Measurements from ENCODE around the gene CCBE1.
"Not testable (repeated sequence)": the region's sequence is repeated elsewhere in the genome, so short reads cannot be mapped to it uniquely, and the experiment has no call there.

The CCBE1 gene

DNA sequence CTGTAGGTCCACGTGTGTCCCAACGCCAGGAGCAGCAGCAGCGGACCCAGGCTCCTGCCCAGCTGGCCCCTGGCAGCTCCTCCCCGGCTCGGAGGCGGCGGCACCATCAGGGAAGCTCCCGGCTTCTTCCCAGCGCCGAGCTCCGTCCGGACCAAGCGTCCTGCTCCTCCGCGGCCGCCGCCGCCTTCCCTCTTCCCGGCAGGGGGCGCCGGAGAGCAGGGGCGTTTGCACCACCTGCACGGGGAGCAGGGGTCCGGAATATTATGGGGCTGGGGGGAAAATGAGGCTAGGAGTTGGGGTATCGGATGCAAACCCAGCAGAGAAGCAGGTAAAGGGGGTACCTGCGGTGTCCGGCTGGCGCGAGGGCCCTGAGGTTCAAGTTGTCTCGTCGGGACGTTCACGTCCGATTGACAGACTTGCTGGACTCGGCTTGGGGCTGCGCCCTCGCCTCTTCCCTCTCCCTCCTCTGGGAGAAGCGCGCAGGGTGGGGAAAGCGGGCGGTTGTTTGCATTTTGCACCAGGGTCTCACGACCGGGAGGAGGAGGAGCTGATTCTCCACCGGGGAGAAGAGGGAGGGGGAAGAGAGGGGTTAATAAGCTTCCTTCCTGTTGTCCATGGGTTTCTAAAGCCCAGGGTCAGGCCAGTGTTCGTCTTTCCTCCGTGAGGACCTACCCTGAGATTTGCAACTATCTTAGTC is at the start of gene CCBE1:
Gene CCBE1, minus strand, starts transcription at position 188 of the 697 bp plus-strand sequence.
- DNase-seq: peak; percentile 90

DNA sequence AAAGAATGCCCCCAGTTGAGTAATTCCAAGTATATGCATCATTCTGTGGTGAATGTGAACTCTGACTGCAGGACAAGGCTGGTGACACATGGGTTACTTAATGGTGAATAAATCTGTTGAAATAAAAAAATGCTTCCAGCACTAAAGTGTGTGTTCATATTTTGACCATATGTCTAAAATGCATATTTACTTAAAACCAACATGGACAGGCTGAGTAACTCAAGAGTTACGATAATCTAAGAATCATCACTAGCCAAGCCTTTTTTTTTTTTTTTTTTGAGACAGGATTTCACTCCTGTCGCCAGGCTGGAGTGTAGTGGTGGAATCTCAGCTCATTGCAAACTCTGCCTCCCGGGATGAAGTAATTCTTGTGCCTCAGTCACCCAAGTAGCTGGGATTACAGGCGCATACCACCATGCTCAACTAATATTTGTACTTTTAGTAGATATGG is 47.1 kb upstream of the CCBE1 start:
- DNase-seq: no peak

DNA sequence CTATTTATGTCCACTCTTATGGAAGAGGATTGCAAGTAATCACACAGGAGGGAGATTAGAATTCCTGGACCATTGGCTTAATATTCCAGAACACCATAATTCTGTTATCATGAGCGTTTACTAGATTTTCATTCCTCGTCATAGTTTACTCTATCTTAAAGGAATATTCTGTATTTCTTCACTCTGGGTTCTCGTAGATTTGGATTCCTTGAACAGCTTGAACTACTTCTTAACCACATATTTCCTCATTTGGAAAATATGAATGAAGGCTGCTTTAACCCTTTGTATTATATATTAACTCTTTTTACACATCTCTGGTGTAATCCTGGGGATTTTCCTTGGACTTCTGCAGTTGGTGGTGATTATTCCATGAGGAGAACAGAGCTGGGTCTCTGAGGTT is 46.3 kb upstream of the CCBE1 start:
- DNase-seq: no peak

DNA sequence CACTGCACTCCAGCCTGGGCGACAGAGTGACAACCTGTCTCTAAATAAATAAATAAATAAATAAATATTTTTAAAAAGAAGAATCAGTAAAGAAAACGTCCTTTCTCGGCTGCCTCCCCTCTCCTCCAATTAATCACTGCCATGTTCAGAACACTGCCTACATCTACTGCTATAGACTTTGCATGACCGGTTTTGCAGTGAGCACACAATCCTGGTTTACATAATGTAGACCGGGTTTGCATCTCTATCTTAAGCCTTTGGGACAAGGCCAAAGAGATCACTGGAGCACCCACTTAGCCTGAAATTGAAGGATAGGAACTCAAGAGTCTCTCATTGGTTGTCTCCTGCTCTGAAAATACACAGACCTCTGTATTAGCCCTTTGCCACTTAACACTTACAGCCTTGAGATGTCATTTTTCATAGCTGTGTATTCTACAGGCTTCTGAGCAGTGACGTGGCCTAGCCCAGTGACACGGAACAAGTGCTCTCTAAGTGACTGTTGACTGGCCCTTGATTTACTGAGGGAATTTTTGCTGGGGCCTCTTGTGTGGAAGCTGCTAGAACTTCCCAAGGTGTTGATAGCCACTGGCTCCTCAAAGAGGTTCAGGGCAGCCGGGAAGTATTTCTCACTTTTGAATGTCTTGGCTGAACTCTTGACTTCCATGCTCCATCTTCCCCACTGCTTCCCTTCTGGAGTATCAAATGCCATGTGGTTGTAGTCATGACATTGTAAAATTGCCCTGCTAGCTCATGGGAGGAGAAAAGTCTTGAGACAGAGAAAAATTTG is 45.3 kb upstream of the CCBE1 start:
- DNase-seq: no peak

DNA sequence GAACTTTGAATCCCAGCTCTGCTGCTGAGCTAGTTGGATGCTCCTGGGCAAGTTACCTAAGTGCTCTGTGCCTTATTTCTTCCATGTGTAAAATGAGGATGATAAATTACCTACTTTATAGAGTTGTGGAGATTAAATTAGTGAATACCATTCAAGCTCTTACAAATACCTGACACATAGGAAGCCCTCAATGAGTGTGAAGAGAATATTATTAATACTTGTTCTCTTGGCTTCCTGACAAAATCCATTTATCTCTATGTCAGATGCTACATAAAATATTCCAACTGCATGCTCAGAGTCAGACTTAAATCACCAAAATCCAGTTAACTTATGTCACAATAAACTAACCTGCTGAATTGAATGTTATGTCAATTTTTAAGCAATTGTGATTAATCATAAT is 42.9 kb upstream of the CCBE1 start:
- no peak for DNase-seq

DNA sequence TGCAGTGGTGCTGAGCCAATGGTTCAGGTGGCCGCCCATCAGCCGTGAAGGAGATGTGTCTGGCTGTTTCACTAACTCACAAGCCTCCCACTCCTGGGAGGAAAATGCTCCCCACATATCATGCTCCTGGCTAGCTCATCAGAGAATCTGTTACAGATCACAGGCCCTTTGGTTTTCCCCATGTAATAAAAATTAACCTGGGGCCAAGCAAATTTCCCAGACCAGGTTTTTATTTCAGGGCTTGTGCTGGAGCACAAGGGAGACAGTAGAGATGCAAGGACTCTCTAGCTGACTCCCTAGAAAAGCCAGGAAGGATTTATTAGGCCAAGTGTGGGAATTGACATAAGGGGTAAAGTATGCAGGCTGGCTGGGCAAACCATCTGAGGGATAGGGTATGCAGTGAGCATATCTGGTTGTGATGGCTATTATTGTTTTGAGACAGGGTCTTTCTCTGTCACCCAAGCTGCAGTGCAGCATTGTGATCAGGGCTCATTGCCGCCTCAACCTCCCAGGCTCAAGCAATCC is 40.6 kb upstream of the CCBE1 start:
- no peak for DNase-seq

DNA sequence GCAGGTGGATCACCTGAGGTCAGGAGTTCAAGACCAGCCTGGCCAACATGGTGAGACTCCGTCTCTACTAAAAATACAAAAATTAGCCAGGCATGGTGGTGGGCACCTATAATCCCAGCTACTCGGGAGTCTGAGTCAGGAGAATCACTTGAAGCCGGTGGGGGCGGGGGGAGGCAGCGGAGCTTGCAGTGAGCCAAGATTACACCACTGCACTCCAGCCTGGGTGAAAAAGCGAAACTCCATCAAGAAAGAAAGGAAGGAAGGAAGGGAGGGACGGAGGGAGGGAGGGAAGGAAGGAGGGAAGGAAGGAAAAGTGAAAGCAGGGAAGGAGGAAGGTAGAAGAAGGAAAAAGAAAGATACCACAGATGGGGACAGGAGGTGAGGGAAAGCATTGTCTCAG is 40.1 kb upstream of the CCBE1 start:
- DNase-seq: not testable (repeated sequence)

DNA sequence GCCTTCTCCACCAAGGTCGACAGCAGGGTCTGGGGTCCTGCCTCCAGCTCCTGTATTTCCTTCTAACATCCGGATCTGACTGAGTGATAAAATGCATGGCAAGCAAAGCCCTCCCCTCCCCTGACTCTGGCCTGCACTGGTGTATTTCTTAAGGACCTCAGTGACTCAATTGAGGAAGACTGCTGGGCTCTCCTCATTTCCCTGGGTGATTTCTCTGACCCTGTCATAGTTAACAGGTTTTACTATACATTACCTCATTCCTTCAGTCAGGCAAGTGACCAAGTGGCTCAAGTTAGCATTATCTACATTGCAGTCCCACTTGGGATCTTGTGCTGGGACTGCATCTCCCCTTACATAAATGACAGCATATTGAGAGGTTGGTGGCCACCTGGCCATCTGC is 38.8 kb upstream of the CCBE1 start:
- DNase-seq: no peak

DNA sequence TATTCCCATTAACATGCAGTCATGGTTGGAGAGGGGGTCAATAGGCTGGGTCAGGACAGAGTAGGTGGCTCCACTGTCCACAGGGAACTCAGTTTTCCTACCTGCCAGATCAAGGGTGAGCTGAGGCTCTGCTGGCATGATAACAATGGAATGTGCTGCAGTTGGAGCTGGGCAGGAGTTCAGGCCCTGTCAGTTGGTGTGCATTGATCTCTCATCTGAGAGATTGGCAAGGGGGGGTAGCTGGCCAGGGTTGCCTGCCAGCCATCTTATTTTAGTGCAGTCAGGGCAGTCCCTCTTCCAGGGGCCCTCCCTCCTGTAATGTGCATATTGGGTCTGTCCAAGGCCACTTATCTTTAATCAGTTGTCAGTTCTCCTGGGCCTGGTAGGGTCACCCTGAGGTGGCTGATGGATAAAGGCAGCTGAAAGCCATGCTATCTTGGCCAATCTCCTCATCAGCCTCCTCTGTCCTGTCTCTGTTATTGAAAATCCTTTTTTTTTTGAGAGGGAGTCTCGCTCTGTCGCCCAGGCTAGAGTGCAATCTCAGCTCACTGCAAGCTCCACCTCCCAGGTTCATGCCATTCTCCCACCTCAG is 38.1 kb upstream of the CCBE1 start:
- DNase-seq: no peak

DNA sequence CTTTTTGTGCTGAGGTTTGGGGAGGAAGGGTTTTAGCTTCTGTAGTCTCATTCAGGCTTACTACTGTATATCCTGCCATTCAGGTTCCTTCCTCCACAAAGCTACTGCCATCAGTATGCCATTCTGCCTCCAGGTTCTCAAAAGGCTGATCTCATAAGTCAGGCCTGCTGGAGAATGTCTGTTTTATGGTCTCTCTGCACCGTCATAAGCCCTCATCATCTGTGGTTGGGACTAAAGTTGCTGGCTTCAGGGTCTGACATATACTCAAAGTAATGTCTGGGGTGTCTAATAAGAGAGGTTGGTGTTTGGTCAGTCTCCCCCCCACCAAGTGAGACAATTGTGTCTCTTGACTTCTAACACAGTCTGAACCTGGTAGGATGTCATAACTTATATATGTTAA is 36.2 kb upstream of the CCBE1 start:
- DNase-seq: no peak

DNA sequence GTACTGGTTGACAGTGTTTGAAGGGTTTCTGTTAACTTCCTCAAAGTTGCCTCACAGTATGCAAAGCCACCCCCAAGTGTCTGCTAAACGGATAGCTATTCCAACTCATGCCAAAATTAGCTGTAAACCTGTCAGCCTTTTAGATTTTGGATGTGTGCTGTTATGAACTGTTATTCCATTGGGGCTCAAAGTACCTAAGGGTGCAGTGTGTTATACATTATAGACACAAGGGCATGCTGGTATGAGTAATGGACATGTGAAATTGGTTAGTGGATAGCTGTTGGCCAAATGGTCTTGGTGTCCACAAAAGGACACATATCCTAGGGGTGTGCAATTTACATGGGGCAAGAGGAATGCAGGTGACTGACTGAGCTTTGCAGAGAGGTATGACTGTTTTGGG is 33.7 kb upstream of the CCBE1 start:
- no peak for DNase-seq

DNA sequence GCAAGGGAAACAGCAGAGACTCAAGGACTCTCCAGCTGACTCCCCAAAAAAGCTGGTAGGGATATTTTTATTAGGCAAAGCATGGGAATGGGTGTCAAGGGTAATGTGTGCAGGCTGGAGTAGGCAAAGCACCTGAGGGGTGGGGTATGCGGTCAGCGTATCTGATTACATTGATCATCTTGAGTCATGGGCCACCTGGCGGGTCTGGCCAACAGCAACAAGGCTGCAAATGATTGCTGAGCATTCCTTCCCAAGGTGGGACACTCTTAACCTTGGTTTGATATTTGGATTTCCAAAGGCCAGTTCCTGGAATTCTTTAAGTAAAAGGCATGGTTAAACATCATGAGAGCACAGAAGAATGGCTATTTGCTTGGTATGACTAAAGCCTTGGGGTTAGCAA is 32.6 kb upstream of the CCBE1 start:
- DNase-seq: no peak

DNA sequence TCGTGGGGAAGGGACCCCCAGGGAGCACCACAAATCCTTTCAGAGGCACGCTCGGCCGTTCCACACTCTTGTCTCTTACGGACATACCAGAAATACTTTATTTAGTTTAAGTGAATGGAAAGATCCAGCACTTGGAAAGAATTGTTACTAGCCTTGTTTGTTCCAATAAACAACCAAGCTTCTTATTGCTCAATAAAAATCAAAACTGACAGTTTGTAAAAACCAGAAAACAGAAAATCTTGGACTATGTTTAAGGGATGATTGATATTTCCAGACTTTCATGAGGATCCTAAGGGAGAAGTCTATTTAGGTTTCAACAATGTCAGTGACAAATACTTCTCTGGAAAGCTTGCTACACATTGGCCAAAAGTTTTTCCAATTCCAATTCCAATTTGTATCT is 31.6 kb upstream of the CCBE1 start:
- DNase-seq: no peak

DNA sequence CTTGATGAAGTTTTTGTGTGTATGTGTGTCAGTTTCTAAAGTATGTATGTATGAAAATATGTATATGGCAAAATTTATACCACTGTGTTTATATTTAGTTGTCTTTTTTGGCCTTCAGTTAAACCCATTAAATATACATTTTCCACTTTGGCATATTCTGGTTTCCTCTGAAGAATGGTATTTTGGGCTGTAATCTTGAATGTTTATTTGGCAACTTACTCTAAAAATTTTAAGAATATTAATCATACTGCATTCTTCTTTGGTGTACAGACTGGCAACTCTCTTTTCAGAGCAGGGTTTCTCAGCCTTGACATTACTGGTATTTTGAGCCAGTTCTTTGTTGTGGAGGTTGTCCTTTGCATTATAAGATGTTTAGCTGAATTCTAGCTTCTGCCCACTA is 27.9 kb upstream of the CCBE1 start:
- no peak for DNase-seq

DNA sequence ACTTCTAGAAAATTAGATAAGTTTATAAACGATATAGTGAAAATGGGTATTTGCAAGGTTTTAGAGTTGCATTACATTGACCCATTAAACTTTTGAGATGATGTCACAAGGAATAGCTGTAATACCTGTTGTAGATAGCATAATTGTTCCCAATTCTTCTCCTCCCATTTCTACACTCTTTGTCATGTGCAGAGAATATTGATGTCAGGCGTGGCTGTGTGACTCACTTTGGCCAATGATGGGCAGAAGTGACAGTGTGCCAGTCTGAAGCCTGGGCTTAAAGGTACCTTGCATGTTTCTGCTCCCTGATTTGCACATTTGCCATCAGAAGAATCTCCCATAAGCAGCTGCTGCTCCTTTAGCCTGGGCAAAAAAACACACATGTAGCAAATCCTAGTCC is 26.9 kb upstream of the CCBE1 start:
- no peak for DNase-seq

DNA sequence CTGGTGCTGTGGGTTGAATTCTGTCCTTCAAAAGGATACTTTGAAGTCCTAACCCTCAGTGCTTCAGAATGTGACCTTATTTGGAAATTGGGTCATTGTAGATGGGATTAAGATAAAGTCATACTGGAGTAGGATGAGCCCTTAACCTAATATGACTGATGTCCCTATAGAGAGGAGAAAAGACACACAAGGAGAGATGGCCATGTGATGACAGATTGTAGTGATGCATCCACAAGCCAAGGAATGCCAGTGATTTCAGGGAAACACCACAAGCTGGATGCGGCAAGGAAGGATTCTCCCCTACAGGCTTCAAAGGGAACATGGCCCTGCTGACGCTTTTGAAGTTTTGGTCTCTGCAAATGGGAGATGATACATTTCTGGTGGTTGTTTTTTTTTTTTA is 24.7 kb upstream of the CCBE1 start:
- DNase-seq: no peak

DNA sequence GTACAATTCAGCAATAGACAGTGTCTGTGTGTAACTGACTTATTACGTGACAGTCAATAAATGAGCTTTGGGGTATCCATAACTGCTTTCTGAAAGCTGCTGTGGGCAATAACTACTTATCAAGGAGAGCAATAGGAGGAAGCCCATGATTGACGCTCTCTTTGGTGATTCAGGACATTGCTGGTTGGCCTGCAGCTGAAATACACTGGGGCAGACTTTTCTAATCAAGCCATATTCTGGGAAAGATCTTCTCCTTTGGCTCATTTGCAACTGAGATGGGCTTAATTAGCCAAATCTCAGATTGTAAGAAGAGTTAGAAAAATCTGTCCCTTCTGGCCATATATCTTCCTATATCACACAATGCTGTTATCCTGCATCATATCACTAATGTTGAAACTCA is 24.0 kb upstream of the CCBE1 start:
- no peak for DNase-seq

DNA sequence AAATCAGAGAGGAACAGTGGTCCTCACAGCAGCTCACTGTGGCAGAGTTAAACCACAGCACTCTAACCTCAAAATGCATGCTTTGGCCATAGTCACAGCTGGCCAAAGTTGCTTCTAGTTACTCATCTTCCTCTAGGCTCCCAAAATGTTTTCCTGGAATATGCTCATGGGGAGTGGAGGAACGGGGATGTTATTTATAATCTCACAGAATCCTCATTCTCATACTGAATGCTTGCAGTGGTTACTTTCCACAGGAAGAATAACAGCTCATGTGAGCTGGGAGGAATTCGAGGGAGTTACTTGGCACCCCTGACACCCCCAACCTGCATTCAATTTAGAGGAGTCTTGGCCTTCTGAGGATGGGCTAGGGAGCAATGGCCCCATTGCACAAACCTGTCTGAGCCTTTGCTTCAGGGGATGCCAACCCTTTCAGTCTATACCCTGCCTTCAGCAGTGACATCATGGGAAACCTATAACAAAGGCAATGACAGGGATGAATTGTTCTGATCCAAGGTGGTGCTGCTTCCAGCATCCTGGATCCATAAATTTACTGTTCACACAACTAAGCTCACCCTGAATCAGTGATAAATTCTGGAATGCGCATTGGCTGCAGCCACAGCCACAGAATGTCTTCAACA is 22.4 kb upstream of the CCBE1 start:
- no peak for DNase-seq

DNA sequence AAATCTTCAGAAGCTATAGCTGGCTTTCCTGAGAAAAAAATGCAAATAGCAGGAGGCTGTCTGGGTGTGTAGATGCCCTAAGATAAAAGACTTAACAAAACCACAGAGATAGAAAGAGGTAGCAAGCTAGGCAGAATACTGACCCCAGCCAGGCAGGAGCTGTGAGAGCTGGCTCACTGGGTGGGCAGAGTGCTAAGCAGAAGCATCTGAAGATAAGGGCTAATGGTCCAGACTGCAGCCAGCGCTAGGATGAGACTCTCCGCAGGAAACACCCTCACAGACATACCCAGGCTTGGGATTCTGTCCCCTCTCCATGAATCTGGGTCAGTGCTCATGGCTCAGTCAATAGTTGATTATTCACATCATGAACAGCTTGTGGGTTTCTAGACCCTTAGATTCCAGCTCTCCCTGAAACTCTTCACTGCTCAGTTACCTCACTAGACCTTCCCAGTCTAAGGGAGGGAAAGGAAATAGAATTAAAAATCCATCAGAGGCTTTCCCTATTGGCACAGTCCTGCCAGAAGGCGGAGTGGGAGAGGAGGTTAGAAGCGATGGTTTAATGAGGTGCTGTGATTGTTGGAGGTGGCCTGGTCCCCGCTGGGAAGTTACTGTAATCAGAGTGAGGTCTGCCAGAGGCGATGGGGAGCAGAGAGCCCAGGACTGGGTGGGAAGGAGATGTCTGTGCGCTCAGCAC is 21.4 kb upstream of the CCBE1 start:
- DNase-seq: no peak

DNA sequence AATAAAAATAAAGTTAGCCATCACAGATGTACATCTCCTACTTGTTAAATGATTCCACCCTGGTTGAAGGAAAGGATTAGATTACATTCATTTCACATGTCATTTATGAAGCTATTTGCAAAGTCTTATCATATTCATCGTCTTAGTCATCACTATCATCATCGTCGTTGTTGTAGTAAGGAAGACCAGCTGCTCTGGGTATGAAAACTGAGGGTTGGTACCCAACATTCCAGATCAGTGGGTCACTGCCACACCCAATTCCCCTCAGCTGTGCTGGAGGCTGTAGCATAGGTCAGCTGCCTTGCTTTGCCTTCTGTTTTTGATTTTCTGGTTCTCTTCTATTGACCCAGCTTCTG is 20.9 kb upstream of the CCBE1 start:
- no peak for DNase-seq

DNA sequence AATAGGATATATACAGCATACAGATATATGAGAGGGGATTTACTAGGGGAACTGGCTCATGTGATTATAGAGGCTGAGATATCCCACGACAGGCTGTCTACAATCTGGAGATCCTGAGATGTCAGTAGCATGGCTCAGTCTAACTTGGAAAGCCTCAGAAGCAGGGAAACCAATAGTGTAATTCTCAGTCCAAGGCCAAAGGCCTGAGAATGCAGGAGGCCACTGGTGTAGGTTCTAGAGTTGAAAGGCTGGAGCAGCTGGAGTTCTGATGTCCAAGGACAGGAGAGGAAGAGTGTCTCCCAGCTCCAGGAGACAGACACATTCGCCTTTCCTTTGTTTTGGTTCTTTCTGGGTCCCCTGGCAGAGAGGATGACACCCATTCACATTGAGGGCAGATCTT is 20.1 kb upstream of the CCBE1 start:
- DNase-seq: no peak

DNA sequence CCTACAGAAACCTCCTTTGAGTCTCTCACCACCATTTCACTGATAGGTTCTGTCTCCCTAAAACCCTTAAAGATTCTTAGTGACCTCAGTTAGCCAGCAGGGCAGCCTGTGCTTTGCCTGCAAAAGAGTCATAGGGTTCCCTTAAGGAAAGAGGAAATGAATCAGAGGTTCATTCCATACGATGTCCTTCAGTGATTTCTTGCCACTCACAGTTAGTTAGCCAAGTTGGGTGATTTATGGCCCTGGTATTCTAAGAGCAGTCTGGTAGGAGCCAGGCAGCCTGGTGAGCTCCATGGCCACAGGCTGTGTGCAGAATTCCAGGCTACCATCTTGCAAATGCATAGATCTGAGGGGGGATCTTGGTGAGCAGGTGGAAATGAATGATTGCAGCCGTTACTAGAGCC is 18.7 kb upstream of the CCBE1 start:
- no peak for DNase-seq

DNA sequence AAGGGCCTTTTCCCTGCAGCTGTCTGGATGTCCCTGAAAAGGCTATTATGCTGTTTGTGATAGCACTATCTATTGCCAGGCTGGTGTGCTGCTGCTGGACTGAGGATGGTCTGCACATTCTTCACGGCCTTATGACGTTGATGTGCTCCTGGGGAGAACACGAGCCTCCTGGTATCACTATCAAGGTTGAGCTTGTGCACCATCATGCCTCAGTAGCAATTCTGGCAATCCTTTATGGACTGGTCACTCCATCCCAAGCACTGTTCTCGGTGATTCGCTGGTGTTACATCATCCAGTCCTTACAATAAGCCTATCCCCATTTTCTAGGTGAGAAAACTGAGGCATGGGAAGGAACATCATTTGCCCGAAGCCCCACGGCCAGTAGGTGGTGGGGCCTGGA is 18.2 kb upstream of the CCBE1 start:
- no peak for DNase-seq

All from activated CD8-positive, alpha-beta memory T cell treated with anti-CD3 and anti-CD28 coated beads, Interleukin-2, amount 50 U/mL, for 48 hours (primary cell).